Panc1 (cell line): ENCODE data around the gene THAP3. TPM values are rescaled to one million over a fixed set of nuclear protein-coding genes. Genes with fewer than 3 reads are reported as not detected.
"Not testable (repeated sequence)": the region's sequence is repeated elsewhere in the genome, so short reads cannot be mapped to it uniquely, and the experiment has no call there.

Source experiments
- ATAC-seq: fragments of 200-7000 bp; cut with Tn5 transposase; 2 replicates; pipeline ENCODE4 v1.9.1; 2020; ENCODE audit warnings: mild to moderate bottlenecking, moderate library complexity
- BruUV-seq: library from RNA; stranded (reverse); fragments of 400-500 nt; replicated peaks from 2 replicates; lab custom pipeline; 2021; lab: Mats Ljungman, UMichigan
- CTCF ChIA-PET: fragments of 300-600 bp; sonication (Branson Sonifier 250); formaldehyde crosslinking; loops from one replicate; lab custom pipeline; 2022; ENCODE audit warnings: antibody characterized with exemption; lab: Charles Lee
- POLR2A ChIA-PET: fragments of 300-600 bp; sonication (Branson Sonifier 250); formaldehyde crosslinking; loops from one replicate; lab custom pipeline; 2022; ENCODE audit warnings: antibody characterized with exemption; lab: Charles Lee
- DNase-seq: peaks from one replicate; pipeline ENCODE4 v3.0.0-alpha.2; 2010; ENCODE audit warnings: low read depth, low spot score
- H3K27ac ChIP-seq: 2 replicates; pipeline ENCODE4 v1.5.1; 2011; ENCODE audit warnings: mild to moderate bottlenecking, low read length, inconsistent platforms
- H3K27me3 ChIP-seq: fragments of 200-500 bp; sonication (Bioruptor generic); 2 replicates; pipeline ENCODE4 v1.6.0; 2014; ENCODE audit warnings: low read length, inconsistent platforms; ENCODE audit not compliant: control insufficient read depth, insufficient read depth
- H3K36me3 ChIP-seq: fragments of 200-500 bp; sonication (Bioruptor generic); 2 replicates; pipeline ENCODE4 v1.5.1; 2014; ENCODE audit warnings: inconsistent platforms, mild to moderate bottlenecking, low read length, moderate library complexity; ENCODE audit not compliant: control insufficient read depth, insufficient read depth
- H3K4me1 ChIP-seq: 2 replicates; pipeline ENCODE4 v1.5.1; 2011; ENCODE audit warnings: inconsistent platforms, mild to moderate bottlenecking, low read length, moderate library complexity; ENCODE audit not compliant: control insufficient read depth, insufficient read depth
- H3K4me3 ChIP-seq, 2 experiments: 2 replicates each; pipeline ENCODE4 v1.5.1; 2011 to 2012; ENCODE audit warnings: low read depth in 2 of 2, low read length in 2 of 2, mild to moderate bottlenecking in 2 of 2, inconsistent platforms in 1 of 2, moderate library complexity in 1 of 2
- H3K9me3 ChIP-seq: fragments of 200-500 bp; sonication (Bioruptor generic); 2 replicates; pipeline ENCODE4 v1.5.1; 2014; ENCODE audit warnings: low read depth, mild to moderate bottlenecking, inconsistent platforms, low read length, moderate library complexity; ENCODE audit not compliant: control insufficient read depth, insufficient read depth
- POLR2AphosphoS5 ChIP-seq: IDR thresholded peaks from 2 replicates; pipeline ENCODE4 v1.6.1; 2012; ENCODE audit warnings: mild to moderate bottlenecking, low read depth, low read length, moderate library complexity
- SIN3A ChIP-seq: IDR thresholded peaks from 2 replicates; pipeline ENCODE4 v1.6.1; 2012; ENCODE audit warnings: low read depth, mild to moderate bottlenecking, low read length, moderate library complexity, borderline replicate concordance; ENCODE audit not compliant: insufficient read depth
- TCF7L2 ChIP-seq: IDR thresholded peaks from 2 replicates; pipeline ENCODE4 v1.6.1; 2011; ENCODE audit warnings: mild to moderate bottlenecking, low read depth, low read length, inconsistent platforms
- in situ Hi-C: cut with HindIII; loops from 2 replicates; pipeline ENCODE4 v1.10.0; 2016; ENCODE audit warnings: low sequenced_read_pairs, low pct_unique_long_range_greater_than_20kb
- intact Hi-C: fragments of 100-400 bp; cut with micrococcal nuclease; formaldehyde crosslinking; loops from one replicate; pipeline ENCODE4 v1.10.0; 2022; ENCODE audit not compliant: unreplicated experiment
- total RNA-seq: library from RNA; stranded (reverse); gene quantifications from one replicate; pipeline ENCODE4 v1.2.1, GENCODE V29; 2021; ENCODE audit not compliant: unreplicated experiment
- TF ChIP-seq, protein P1 (sequence below): fragments of 450-650 bp; IDR thresholded peaks from 2 replicates; pipeline ENCODE4 v1.5.1; 2017; ENCODE audit warnings: mild to moderate bottlenecking
- TF ChIP-seq, protein P2 (sequence below), 2 experiments: IDR thresholded peaks; 2 replicates each; pipeline ENCODE4 v1.6.1; 2011 to 2012; ENCODE audit warnings: low read depth in 2 of 2, control low read depth in 1 of 2, low read length in 1 of 2, mild to moderate bottlenecking in 1 of 2, moderate library complexity in 1 of 2; ENCODE audit not compliant: insufficient read depth in 1 of 2

THAP3 gene
- total RNA-seq, 1 experiment from 2014 or later, result 24.9 TPM

- H3K9me3 ChIP-seq, result no peaks in the 10 kb centered on the region
- CTCF ChIA-PET, result no interaction called here
- no peaks in the 10 kb centered on the region for H3K4me1 ChIP-seq
- POLR2A ChIA-PET, result no interaction called here
- ATAC-seq, result no peak
- intact Hi-C loops, result no loop called here
- peaks cover 8% of the 10 kb centered on the region for H3K36me3 ChIP-seq
- no peak overlapping the region for H3K27ac ChIP-seq
- no peaks in the 10 kb centered on the region for H3K27me3 ChIP-seq
- DNase-seq, result no peak
- BruUV-seq, result no TSS peak
- no peak overlapping the region for H3K4me3 ChIP-seq
- in situ Hi-C loops, result no loop called here
- TF ChIP-seq TCF7L2 (no peak), POLR2AphosphoS5 (no peak), SIN3A (no peak)
- TF ChIP-seq, protein P1, sequence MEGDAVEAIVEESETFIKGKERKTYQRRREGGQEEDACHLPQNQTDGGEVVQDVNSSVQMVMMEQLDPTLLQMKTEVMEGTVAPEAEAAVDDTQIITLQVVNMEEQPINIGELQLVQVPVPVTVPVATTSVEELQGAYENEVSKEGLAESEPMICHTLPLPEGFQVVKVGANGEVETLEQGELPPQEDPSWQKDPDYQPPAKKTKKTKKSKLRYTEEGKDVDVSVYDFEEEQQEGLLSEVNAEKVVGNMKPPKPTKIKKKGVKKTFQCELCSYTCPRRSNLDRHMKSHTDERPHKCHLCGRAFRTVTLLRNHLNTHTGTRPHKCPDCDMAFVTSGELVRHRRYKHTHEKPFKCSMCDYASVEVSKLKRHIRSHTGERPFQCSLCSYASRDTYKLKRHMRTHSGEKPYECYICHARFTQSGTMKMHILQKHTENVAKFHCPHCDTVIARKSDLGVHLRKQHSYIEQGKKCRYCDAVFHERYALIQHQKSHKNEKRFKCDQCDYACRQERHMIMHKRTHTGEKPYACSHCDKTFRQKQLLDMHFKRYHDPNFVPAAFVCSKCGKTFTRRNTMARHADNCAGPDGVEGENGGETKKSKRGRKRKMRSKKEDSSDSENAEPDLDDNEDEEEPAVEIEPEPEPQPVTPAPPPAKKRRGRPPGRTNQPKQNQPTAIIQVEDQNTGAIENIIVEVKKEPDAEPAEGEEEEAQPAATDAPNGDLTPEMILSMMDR, result no peak
- TF ChIP-seq, protein P2, sequence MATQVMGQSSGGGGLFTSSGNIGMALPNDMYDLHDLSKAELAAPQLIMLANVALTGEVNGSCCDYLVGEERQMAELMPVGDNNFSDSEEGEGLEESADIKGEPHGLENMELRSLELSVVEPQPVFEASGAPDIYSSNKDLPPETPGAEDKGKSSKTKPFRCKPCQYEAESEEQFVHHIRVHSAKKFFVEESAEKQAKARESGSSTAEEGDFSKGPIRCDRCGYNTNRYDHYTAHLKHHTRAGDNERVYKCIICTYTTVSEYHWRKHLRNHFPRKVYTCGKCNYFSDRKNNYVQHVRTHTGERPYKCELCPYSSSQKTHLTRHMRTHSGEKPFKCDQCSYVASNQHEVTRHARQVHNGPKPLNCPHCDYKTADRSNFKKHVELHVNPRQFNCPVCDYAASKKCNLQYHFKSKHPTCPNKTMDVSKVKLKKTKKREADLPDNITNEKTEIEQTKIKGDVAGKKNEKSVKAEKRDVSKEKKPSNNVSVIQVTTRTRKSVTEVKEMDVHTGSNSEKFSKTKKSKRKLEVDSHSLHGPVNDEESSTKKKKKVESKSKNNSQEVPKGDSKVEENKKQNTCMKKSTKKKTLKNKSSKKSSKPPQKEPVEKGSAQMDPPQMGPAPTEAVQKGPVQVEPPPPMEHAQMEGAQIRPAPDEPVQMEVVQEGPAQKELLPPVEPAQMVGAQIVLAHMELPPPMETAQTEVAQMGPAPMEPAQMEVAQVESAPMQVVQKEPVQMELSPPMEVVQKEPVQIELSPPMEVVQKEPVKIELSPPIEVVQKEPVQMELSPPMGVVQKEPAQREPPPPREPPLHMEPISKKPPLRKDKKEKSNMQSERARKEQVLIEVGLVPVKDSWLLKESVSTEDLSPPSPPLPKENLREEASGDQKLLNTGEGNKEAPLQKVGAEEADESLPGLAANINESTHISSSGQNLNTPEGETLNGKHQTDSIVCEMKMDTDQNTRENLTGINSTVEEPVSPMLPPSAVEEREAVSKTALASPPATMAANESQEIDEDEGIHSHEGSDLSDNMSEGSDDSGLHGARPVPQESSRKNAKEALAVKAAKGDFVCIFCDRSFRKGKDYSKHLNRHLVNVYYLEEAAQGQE (IDR thresholded peaks at IDR 0.05; ENCODE audit: insufficient read depth in 1 of 2, low read depth in 2 of 2, low read length in 1 of 2), result no peak
Observed at GRCh38 chr1:6637770-6638169, 13.1 kb downstream of the THAP3 start.

DNA sequence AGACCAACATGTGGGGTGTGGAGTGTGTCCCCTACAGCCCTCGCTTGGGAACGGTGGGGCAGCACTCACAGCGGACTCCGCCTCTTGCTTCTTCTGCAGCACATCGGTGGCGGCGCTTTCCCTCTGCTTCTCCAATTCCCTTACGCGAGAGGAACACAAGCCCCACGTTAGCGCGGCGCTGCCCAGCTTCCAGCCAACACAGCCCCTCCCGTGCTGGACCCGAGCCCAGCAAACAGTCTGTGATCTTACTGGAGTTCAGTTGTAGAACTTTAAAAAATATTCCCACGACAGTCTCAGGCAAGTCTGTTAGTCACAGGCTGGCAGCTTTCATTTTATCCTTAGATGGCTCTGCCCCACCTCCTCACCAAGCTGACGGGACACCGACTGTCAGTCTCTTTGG is 13.6 kb downstream of the THAP3 start:
- ChIA-PET CTCF (no interaction called here), POLR2A (no interaction called here)
- intact Hi-C loops, result no loop called here
- Histone ChIP-seq H3K36me3 (peaks cover 8% of the 10 kb centered on the region), H3K4me1 (no peaks in the 10 kb centered on the region), H3K27ac (no peak overlapping the region), H3K9me3 (no peaks in the 10 kb centered on the region), H3K27me3 (no peaks in the 10 kb centered on the region), H3K4me3 (no peak overlapping the region)
- in situ Hi-C loops, result no loop called here
- ATAC-seq (no peak), DNase-seq (no peak)
- no TSS peak for BruUV-seq
- TF ChIP-seq POLR2AphosphoS5, result no peak
- TF ChIP-seq, protein P1, result no peak
- TF ChIP-seq, protein P2 (IDR thresholded peaks at IDR 0.05; ENCODE audit: insufficient read depth in 1 of 2, low read depth in 2 of 2, low read length in 1 of 2), result no peak
- no peak for TF ChIP-seq SIN3A
- no peak for TF ChIP-seq TCF7L2

DNA sequence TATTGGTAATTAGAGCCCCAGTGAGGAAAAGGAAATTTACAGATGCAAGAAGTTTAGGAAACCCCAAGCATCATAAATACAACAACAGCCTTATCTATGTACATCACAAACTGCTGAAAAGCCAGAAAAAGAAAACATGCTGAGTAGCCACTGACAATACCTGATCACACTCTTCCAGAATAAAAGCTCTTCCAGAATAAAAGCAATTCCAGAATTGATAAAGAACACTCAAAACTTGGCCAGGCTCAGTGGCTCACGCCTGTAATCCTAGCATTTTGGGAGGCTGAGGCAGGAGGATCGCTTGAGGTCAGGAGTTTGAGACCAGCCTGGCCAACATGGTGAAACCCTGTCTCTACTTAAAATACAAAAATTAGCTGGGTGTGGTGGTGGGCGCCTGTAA is 16.2 kb downstream of the THAP3 start:
- H3K4me3 ChIP-seq, H3K9me3 ChIP-seq, H3K27me3 ChIP-seq, H3K4me1 ChIP-seq, ATAC-seq, POLR2A ChIA-PET, H3K27ac ChIP-seq, H3K36me3 ChIP-seq, BruUV-seq, DNase-seq, in situ Hi-C loops, intact Hi-C loops: not testable (repeated sequence)
- CTCF ChIA-PET, result interaction anchor here (0.6 to 0.7 kb wide), 3 partner anchors 142 to 1496 kb away, joined by 3 to 5 read pairs (median 4); no protein-coding TSS in a partner anchor
